ENCODE data around the gene CCDC73. TPM values are rescaled to one million over a fixed set of nuclear protein-coding genes. Genes with fewer than 3 reads are reported as not detected.

CCDC73 gene
- total RNA-seq, 1 donor from 2014 or later = 0.27 TPM

DNA sequence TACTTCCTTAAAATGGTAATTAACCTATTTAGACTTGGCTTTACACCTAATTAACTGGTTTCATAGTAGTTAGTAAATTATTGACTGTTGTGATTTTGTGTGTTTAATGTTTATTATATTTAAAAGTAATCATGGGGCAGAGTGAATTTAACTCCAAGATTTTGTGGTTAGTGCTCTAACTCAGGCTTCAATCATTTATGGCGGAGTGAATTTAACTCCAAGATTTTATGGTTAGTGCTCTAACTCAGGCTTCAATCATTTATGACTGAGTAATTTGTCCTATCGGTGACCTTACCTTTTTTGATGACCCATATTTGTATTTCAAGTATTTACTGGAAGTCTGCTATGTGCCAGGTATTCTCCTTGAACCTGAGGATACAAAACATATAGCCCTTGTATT lies 42.5 kb upstream of the CCDC73 start:
- peaks cover 4% of the 10 kb centered on the region for H3K27me3 Mint-ChIP-seq (ENCODE audit: low read depth)
- no peak overlapping the region for H3K4me3 Mint-ChIP-seq
- peaks cover 8% of the 10 kb centered on the region for H3K36me3 Mint-ChIP-seq
- DNase-seq (ENCODE audit: low spot score in 2 of 2, unreplicated experiment in 2 of 2) = no peak
- no peak overlapping the region for H3K27ac Mint-ChIP-seq
- TF ChIP-seq, protein P1, sequence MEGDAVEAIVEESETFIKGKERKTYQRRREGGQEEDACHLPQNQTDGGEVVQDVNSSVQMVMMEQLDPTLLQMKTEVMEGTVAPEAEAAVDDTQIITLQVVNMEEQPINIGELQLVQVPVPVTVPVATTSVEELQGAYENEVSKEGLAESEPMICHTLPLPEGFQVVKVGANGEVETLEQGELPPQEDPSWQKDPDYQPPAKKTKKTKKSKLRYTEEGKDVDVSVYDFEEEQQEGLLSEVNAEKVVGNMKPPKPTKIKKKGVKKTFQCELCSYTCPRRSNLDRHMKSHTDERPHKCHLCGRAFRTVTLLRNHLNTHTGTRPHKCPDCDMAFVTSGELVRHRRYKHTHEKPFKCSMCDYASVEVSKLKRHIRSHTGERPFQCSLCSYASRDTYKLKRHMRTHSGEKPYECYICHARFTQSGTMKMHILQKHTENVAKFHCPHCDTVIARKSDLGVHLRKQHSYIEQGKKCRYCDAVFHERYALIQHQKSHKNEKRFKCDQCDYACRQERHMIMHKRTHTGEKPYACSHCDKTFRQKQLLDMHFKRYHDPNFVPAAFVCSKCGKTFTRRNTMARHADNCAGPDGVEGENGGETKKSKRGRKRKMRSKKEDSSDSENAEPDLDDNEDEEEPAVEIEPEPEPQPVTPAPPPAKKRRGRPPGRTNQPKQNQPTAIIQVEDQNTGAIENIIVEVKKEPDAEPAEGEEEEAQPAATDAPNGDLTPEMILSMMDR (IDR thresholded peaks at IDR 0.05; ENCODE audit: unreplicated experiment) = no peak
- no peaks in the 10 kb centered on the region for H3K9me3 Mint-ChIP-seq
- peaks cover 12% of the 10 kb centered on the region for H3K4me1 Mint-ChIP-seq

DNA sequence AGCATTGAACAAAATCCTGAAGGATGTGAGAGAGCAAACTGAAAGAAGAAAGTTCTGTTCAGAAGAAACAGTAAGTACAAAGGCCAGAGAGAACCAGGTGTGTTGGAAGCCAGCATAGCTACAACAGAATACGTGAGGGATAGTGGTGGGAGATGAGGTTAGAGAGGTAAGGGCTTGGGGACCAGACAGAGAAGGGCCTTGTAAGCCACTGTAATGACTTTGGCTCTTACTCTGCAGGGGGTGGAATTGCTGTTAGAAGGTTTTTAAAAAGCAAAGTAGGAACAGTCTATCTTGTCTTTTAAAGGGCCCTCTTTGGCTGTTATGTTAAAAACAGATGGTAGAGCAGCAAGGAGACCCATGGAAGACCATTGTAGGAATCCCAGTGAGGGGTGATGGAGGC lies 39.5 kb upstream of the CCDC73 start:
- no peak overlapping the region for H3K27ac Mint-ChIP-seq
- H3K27me3 Mint-ChIP-seq (ENCODE audit: low read depth) = peaks cover 25% of the 10 kb centered on the region
- no peak for DNase-seq (ENCODE audit: low spot score in 2 of 2, unreplicated experiment in 2 of 2)

DNA sequence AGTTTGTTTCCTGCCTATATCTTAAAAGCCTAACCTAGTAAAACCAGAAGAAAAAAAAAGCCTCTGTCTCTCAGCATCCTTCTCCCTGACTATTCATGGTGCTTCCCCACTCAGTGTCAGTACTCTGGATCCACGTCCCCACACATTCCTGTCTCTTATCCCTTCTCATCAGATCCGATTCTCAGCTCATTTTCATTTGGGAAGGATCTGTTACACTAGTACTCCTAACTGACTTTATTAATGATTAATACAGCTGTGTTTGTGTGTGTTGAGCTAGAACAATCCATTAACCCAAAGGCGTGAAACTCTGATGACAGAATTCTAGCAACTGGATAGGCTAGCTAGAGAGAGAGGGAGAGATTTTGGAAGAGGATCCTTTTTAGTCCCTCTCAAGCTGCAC lies 36.8 kb upstream of the CCDC73 start:
- Mint-ChIP-seq H3K36me3 (peaks cover 6% of the 10 kb centered on the region), H3K27ac (peak overlapping the region; percentile 57), H3K27me3 (ENCODE audit: low read depth) (peaks cover 31% of the 10 kb centered on the region), H3K9me3 (no peaks in the 10 kb centered on the region), H3K4me1 (peaks cover 18% of the 10 kb centered on the region), H3K4me3 (peak overlapping the region; percentile 69)
- no peak for DNase-seq (ENCODE audit: low spot score in 2 of 2, unreplicated experiment in 2 of 2)
- TF ChIP-seq, protein P1 (IDR thresholded peaks at IDR 0.05; ENCODE audit: unreplicated experiment) = no peak

More for the DNA sequence above, 39.5 kb upstream of the CCDC73 start:
- TF ChIP-seq, protein P1 (IDR thresholded peaks at IDR 0.05; ENCODE audit: unreplicated experiment) = no peak
- H3K4me1 Mint-ChIP-seq = peaks cover 21% of the 10 kb centered on the region
- peaks cover 6% of the 10 kb centered on the region for H3K36me3 Mint-ChIP-seq
- H3K9me3 Mint-ChIP-seq = no peaks in the 10 kb centered on the region
- no peak overlapping the region for H3K4me3 Mint-ChIP-seq

DNA sequence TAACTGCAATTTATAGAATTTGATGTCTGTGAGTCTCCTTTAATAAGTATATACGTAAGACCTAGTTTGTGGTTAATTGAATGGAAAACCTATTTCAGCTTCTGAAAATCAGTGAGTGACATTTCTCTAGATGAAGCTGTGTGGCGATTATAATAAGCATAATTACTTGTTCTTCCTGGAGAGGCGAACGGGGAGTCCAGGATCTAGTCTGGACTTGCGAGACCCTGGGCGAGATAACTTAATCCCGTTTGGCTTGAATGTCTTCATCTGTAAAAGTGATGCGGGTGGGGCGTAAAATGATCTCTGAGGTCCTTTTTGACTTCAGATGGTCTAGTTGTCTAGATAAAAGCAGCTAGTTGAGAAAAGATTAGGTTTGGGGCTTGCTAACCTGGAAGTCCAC lies 36.3 kb upstream of the CCDC73 start:
- Mint-ChIP-seq H3K4me3 (peak overlapping the region; percentile 69), H3K36me3 (peaks cover 6% of the 10 kb centered on the region), H3K4me1 (peaks cover 18% of the 10 kb centered on the region), H3K27ac (peak overlapping the region; percentile 57), H3K9me3 (no peaks in the 10 kb centered on the region), H3K27me3 (ENCODE audit: low read depth) (peaks cover 31% of the 10 kb centered on the region)
- TF ChIP-seq, protein P1 (IDR thresholded peaks at IDR 0.05; ENCODE audit: unreplicated experiment) = no peak
- DNase-seq (ENCODE audit: low spot score in 2 of 2, unreplicated experiment in 2 of 2) = no peak

DNA sequence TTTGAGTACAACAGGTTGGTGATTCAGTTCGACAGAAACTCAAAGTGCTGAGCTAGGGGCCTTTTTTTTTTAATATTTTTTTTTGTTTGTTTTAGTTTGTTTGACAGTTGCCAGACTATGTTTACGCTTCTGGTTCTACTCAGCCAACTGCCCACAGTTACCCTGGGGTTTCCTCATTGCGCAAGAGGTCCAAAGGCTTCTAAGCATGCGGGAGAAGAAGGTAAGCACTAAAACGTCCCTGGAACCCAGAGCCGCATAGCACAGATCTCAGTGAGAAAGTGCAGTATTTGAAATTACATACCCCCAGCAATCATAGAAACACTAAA lies 35.9 kb upstream of the CCDC73 start:
- Mint-ChIP-seq H3K27me3 (ENCODE audit: low read depth) (peaks cover 31% of the 10 kb centered on the region), H3K9me3 (no peaks in the 10 kb centered on the region), H3K4me1 (peaks cover 18% of the 10 kb centered on the region), H3K27ac (peak overlapping the region; percentile 61), H3K36me3 (peaks cover 5% of the 10 kb centered on the region), H3K4me3 (peak overlapping the region; percentile 69)
- TF ChIP-seq, protein P1 (IDR thresholded peaks at IDR 0.05; ENCODE audit: unreplicated experiment) = no peak
- no peak for DNase-seq (ENCODE audit: low spot score in 2 of 2, unreplicated experiment in 2 of 2)

Measured in mesothelial cell of epicardium (in vitro differentiated cells).